Brain microvascular endothelial cell (primary cell): ENCODE results near the gene MAN1A2.

Source experiments
- DNase-seq: peaks from one replicate; pipeline ENCODE4 v3.0.0-alpha.2; 2020
- H3K27ac ChIP-seq: fragments of 250-450 bp; sonication (Bioruptor Pico); 2 replicates; pipeline ENCODE4 v1.5.1; 2020; ENCODE audit warnings: mild to moderate bottlenecking, moderate library complexity
- H3K27me3 ChIP-seq: fragments of 250-450 bp; sonication (Bioruptor Pico); replicated peaks from 2 replicates; pipeline ENCODE4 v1.5.1; 2020; ENCODE audit warnings: mild to moderate bottlenecking
- H3K36me3 ChIP-seq: fragments of 250-450 bp; sonication (Bioruptor Pico); replicated peaks from 2 replicates; pipeline ENCODE4 v1.5.1; 2020; ENCODE audit warnings: mild to moderate bottlenecking
- H3K4me3 ChIP-seq: 2 replicates; pipeline ENCODE4 v1.5.1; 2011; ENCODE audit warnings: low read depth, mild to moderate bottlenecking, control low read depth, low read length, moderate library complexity
- CTCF ChIP-seq: IDR thresholded peaks from 2 replicates; pipeline ENCODE4 v1.5.1; 2011; ENCODE audit warnings: low read depth, mild to moderate bottlenecking, moderate library complexity, low read length, control low read depth, inconsistent platforms; ENCODE audit errors: missing control alignments
- in situ Hi-C: cut with HindIII; loops from 2 replicates; pipeline ENCODE4 v1.10.0; 2017; ENCODE audit warnings: low sequenced_read_pairs, low pct_ligation_motif_present

MAN1A2 gene

DNA sequence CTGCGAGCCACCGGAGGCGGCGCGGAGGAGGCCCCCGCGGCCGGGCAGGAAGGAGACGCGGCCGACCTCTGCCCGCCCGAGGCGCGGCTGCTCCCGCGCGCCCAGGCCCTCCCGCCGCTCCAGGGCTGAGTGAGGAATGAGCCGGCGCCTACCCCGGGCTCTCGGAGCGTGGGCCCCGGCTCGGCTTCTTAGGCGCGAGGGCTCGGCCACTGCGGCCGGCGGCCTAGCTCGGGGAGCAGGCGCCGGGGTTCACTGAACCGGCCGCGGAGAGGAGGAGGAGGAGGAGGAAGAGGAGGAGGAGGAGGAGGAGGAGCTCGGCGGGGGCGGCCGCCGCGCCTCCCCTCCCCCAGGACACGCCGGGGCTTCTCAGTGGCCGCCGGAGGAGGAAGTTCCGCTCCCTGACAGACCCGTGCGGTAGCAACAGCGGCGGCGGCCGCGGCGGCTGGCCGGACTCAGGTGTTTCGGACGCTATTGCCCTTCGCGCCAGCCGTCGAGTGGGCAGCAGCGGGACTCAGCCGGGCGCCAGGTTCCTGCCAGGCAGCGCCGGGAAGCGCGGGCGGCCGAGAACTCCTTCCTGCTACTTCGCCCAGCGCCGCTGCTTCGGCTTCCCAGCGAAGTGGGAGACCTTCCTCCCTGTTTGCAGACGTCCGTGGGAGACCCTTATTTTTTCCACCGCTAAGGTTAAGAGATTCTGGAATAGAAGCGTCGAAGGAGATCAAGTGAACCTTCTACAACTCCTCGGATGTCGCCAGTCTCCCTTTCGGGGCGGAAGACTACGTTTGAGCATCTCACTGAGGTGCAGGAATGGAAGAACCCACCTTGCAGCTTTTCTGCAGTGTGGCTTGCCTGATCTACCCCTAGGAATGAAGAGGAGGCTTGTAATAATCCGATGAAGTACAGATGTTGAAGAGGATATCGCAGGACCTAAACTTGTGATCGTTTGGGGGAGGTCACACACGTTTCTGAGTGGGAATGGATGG lies at the start of gene MAN1A2:
MAN1A2 (plus strand) TSS at position 404 of the 980 bp plus-strand sequence. CDS start 735 bp downstream, outside the sequence.
- in situ Hi-C loops: no loop called here
- peak within 1 kb of the TSS; percentile 82 for H3K27ac ChIP-seq

GRCh38 chr1:117318011-117318410 lies 49.2 kb upstream of the MAN1A2 start:
- H3K27me3 ChIP-seq: no peaks in the 10 kb centered on the region
- no peak overlapping the region for H3K4me3 ChIP-seq
- DNase-seq: no peak
- no peak for TF ChIP-seq CTCF
- in situ Hi-C loops: no loop called here
- no peaks in the 10 kb centered on the region for H3K36me3 ChIP-seq
- H3K27ac ChIP-seq: no peak overlapping the region

More for the DNA sequence above, at the start of gene MAN1A2:
- TF ChIP-seq CTCF: no peak
- peak; percentile 62 for DNase-seq
- H3K4me3 ChIP-seq: peak within 1 kb of the TSS; percentile 83
- no peaks in the 10 kb centered on the region for H3K27me3 ChIP-seq
- H3K36me3 ChIP-seq: no peaks in the 10 kb centered on the region

DNA sequence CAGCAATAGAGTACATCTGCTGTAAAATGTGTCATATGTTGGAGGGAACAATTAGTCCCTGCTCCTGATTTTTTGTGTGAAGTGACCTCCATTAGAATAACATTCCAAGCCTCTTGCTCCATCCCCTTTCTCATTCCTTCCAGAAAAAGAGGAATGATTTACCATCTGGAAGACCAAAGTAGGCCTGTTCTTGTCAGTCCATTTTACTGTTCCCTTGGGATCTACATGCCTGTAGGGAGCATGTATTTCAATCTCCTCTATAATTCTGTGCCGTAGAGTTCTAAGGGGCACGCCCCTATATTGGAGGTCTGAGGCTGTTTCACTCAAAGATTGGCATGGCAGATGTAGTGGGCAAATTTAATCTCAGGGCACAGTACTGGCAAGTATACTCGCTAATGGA lies 48.8 kb upstream of the MAN1A2 start:
- in situ Hi-C loops: no loop called here
- no peaks in the 10 kb centered on the region for H3K36me3 ChIP-seq
- no peak for TF ChIP-seq CTCF
- no peak overlapping the region for H3K4me3 ChIP-seq
- no peaks in the 10 kb centered on the region for H3K27me3 ChIP-seq
- DNase-seq: no peak
- H3K27ac ChIP-seq: no peak overlapping the region

DNA sequence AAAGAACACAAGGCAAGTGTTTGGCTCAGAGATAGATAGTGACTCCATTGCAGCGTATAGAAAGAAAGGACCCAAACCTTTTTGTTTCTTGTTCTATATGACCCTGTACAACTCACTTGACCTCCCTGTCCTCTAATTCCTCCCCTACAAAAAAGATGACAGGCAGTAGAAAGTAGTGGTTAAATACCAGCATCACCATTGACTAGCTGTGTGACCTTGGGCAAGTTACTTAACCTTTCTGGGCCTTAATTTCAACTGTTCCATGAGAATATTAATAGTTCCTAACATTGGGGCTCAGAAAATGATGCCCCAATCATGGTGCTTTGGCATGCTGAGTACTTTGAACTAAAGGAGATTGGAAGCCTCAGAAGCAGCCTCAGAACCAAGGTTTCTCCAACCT lies 46.7 kb upstream of the MAN1A2 start:
- H3K36me3 ChIP-seq: no peaks in the 10 kb centered on the region
- no peak for TF ChIP-seq CTCF
- H3K27ac ChIP-seq: no peak overlapping the region
- in situ Hi-C loops: no loop called here
- DNase-seq: no peak
- no peak overlapping the region for H3K4me3 ChIP-seq
- no peaks in the 10 kb centered on the region for H3K27me3 ChIP-seq

GRCh38 chr1:117321680-117322609 lies 45.3 kb upstream of the MAN1A2 start:
- no peaks in the 10 kb centered on the region for H3K27me3 ChIP-seq
- DNase-seq: no peak
- in situ Hi-C loops: no loop called here
- no peaks in the 10 kb centered on the region for H3K36me3 ChIP-seq
- TF ChIP-seq CTCF: no peak
- no peak overlapping the region for H3K4me3 ChIP-seq
- H3K27ac ChIP-seq: no peak overlapping the region
